ENCODE measurements around the gene ARSG.

Gene ARSG

GRCh38 chr17:68432086-68432864, 141.0 kb downstream of the ARSG start:
- DNase-seq, result no peak

- DNase-seq, result no peak
Measured at GRCh38 chr17:68433211-68433610, 141.9 kb downstream of the ARSG start.

GRCh38 chr17:68433911-68434508, 142.7 kb downstream of the ARSG start:
- DNase-seq, result no peak

GRCh38 chr17:68435361-68435760, 144.1 kb downstream of the ARSG start:
- DNase-seq, result no peak

- peak; percentile 88 for DNase-seq
Measured at GRCh38 chr17:68435876-68436842, 144.9 kb downstream of the ARSG start.

- DNase-seq, result peak; percentile 64
Measured at GRCh38 chr17:68437979-68438822, 146.9 kb downstream of the ARSG start.

- no peak for DNase-seq
Measured at GRCh38 chr17:68439656-68440290, 148.5 kb downstream of the ARSG start.

- DNase-seq, result no peak
Measured at GRCh38 chr17:68440526-68440925, 149.2 kb downstream of the ARSG start.

GRCh38 chr17:68441070-68441770, 149.9 kb downstream of the ARSG start:
- no peak for DNase-seq

GRCh38 chr17:68443972-68444464, 152.7 kb downstream of the ARSG start:
- DNase-seq, result no peak

- DNase-seq, result no peak
Measured at GRCh38 chr17:68445671-68446070, 154.4 kb downstream of the ARSG start.

- DNase-seq, result no peak
Measured at GRCh38 chr17:68446626-68447041, 155.3 kb downstream of the ARSG start.

GRCh38 chr17:68449021-68449739, 157.9 kb downstream of the ARSG start:
- no peak for DNase-seq

- DNase-seq, result no peak
Measured at GRCh38 chr17:68450391-68450790, 159.1 kb downstream of the ARSG start.

- DNase-seq, result no peak
Measured at GRCh38 chr17:68450801-68451200, 159.5 kb downstream of the ARSG start.

GRCh38 chr17:68451670-68452354, 160.5 kb downstream of the ARSG start:
- no peak for DNase-seq

GRCh38 chr17:68452724-68453290, 161.5 kb downstream of the ARSG start:
- no peak for DNase-seq

GRCh38 chr17:68453991-68454665, 162.8 kb downstream of the ARSG start:
- no peak for DNase-seq

GRCh38 chr17:68455901-68456338, 164.6 kb downstream of the ARSG start:
- DNase-seq, result no peak

Measured in CD4-positive, alpha-beta T cell treated with Interleukin-12 subunit alpha and Interleukin-12 subunit beta, for 1 hour (primary cell).